Astrocyte of the spinal cord (primary cell): ENCODE measurements around the gene SPNS2.

Experiments used
- DNase-seq: peaks from one replicate; pipeline ENCODE4 v3.0.0; 2011; ENCODE audit warnings: low read depth, low spot score
- H3K4me3 ChIP-seq: 2 replicates; pipeline ENCODE4 v1.5.1; 2011; ENCODE audit warnings: low read depth, mild to moderate bottlenecking, low read length, moderate library complexity
- in situ Hi-C: cut with HindIII; loops from 2 replicates; pipeline ENCODE4 v1.10.0; 2017; ENCODE audit warnings: low sequenced_read_pairs
- TF ChIP-seq, protein P1 (sequence below): IDR thresholded peaks from 2 replicates; pipeline ENCODE4 v1.5.1; 2012; ENCODE audit warnings: low read depth, mild to moderate bottlenecking, low read length, inconsistent platforms

SPNS2 gene

DNA sequence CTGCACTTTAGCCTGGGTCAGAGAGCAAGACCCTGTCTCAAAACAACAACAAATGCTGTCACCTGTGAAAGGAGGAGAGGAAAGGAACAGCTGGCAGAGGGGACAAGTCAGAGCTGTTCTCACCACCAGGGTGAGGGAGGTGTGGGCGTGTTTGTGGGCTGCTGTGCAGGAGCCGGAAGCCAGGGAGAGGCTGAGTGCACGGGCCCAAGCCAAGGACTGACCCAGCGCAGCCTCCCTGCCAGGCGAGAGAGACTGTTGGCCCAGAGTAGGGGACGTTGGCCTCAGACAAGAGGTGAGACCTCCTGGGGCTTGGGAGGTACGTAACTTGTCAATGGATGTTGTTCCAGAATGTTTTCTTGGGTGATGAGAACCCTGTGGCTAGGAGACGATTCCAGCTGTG lies 10.7 kb downstream of the SPNS2 start:
- DNase-seq = peak; percentile 15
- TF ChIP-seq, protein P1, sequence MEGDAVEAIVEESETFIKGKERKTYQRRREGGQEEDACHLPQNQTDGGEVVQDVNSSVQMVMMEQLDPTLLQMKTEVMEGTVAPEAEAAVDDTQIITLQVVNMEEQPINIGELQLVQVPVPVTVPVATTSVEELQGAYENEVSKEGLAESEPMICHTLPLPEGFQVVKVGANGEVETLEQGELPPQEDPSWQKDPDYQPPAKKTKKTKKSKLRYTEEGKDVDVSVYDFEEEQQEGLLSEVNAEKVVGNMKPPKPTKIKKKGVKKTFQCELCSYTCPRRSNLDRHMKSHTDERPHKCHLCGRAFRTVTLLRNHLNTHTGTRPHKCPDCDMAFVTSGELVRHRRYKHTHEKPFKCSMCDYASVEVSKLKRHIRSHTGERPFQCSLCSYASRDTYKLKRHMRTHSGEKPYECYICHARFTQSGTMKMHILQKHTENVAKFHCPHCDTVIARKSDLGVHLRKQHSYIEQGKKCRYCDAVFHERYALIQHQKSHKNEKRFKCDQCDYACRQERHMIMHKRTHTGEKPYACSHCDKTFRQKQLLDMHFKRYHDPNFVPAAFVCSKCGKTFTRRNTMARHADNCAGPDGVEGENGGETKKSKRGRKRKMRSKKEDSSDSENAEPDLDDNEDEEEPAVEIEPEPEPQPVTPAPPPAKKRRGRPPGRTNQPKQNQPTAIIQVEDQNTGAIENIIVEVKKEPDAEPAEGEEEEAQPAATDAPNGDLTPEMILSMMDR = peak; percentile 2
- no peak overlapping the region for H3K4me3 ChIP-seq
- in situ Hi-C loops = no loop called here

DNA sequence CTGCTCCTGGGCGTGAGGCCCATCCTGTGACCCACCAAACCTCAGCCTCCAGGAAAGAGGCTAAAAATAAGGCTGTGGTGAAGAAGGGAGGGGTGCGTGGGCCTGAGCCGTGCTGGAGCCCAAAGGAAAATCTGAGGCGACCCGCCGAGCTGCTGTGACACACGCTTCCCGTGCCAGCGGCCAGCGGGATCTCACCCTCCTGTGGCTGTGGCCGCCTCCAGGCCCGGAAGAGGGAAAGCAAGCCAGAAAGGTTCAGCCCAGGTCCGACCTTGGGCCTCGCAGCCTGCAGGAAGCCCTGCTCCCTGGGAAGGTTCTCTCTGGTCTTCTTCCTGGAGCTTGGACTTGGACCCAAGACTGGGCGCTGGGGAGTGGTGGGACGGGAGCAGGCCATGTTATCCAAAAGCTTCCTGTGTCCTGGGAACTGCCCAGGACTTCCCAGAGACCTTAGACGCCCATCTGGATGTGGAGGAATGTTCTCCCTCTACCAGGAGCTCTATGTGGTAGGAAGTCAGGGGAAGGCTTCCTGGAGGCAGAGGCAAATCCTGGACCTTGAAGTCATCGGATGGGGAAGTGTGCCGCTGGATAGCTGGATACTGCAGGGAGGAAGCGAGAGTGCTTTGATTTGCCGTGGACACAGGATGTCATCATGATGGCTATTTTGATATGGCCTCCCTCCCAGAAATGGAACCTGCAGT lies 11.4 kb downstream of the SPNS2 start:
- TF ChIP-seq, protein P1 = no peak
- no peak overlapping the region for H3K4me3 ChIP-seq
- in situ Hi-C loops = no loop called here
- DNase-seq = peak; percentile 23

DNA sequence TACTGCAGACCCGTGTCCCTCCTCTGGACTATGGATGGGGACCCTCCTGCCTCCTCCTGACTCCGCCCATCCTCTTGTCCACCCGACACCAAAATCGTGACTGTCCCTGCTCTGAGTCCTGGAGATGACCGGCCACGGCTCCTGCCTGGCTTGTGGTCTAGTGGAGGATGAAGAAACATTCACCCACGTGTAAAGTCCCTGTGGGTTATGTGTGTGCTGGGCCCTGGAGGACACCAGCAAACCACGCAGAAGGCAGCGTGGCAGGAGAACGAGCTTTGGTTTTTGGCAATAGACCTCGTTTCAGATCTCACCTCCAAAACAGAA lies 11.9 kb downstream of the SPNS2 start:
- TF ChIP-seq, protein P1 = no peak
- H3K4me3 ChIP-seq = no peak overlapping the region
- in situ Hi-C loops = no loop called here

DNA sequence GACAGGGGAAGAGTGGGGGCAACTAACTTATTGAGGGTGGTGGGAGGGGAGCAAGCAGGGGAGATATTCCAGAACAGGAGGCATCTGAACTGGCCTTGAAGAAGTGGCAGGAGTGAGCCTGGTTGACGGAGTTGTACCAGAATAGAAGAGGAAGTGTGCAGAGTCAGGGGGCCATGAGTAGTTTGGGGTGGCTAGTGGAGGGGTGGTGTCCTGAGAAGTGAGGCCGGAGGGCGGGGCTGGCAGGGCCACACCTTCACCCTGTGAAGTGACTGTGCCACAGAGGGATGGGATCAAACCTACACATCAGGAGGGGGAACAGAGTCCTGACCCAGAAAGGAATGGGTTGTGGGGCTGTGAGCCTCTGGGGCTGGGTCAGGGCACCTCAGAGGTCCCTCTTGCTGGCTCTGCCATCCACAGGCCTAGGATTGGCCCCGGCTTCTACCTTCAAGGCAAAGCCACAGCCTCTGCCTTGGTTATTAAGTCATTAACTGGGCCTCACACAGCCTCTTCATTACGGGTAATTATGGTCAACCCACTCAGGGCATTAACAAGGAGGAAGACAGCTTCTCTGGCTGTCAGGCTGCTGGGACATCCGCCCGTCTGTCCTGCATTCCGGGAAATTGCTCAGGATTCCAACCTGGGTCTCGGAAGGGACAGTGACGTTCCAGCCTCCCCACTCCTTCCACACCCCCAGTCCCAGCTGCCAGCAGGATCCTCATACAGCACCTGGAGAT lies 12.7 kb downstream of the SPNS2 start:
- DNase-seq = no peak
- no peak overlapping the region for H3K4me3 ChIP-seq
- in situ Hi-C loops = no loop called here
- TF ChIP-seq, protein P1 = no peak

More for the DNA sequence above, 11.9 kb downstream of the SPNS2 start:
- no peak for DNase-seq

DNA sequence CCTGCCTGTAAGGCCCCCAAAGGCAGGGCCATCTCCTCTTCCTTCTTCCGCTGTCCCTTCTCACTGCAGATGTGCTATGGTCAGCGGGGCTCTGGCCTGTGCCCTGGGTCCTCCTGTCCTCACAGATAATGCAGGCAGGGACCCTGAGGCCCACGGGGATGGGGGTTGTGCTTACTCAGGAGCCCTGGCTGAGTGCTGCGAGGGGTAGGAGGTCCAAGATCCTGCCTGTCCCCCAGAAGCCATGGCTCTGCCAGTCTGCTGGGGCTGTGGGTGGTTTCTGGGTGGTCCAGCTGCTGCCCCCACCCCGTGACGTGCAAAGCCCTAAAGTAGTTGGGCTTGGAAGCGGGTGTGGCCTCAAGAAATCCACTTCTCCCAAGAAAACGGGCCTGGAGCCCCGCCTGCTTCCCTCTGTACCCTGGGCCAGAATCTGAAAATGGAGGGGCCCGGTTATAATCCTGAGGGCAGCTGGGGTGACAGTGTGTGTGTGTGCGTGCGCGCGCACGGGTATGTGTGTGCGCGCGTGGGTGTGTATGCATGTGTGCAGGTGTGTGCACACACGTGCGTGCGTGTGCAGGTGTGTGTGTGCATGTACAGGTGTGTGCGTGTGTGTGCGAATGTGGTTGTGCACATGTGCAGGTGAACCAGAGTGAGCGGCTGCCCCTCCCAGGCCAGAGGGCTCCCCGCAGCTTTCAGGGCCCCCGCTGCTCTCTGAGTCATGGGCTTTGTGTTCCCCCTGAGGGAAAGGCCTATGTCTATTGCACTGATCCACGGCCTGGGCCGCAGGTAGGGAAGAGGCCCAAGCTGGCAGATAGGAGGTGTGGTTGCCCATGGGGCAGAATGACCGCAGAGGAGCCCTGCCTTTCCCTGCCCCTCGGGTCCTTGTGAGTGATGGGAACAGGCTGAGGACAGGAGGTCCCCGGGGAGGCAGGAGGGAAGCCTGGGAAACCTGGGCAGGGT lies 13.8 kb downstream of the SPNS2 start:
- H3K4me3 ChIP-seq = no peak overlapping the region
- TF ChIP-seq, protein P1 = no peak
- in situ Hi-C loops = no loop called here
- DNase-seq = no peak
